ENCODE measurements around the gene TK2. TPM values are rescaled to one million over a fixed set of nuclear protein-coding genes. Genes with fewer than 3 reads are reported as not detected.

Gene TK2
- total and polyA plus RNA-seq, 2 donors (not counting 1 experiment from before 2014, with no cell fraction given) = 34.8 to 73.7 TPM

GRCh38 chr16:66481943-66482390, 68.0 kb downstream of the TK2 start:
- Histone ChIP-seq H3K27me3 (ENCODE audit: control insufficient read depth, insufficient read depth, low read length) (peaks cover 2% of the 10 kb centered on the region), H3K27ac (ENCODE audit: insufficient read depth, low read length) (no peak overlapping the region), H3K9ac (ENCODE audit: insufficient read depth, low read length) (no peak overlapping the region), H3K9me3 (ENCODE audit: control insufficient read depth, insufficient read depth, low read depth, low read length) (no peaks in the 10 kb centered on the region), H3K79me2 (ENCODE audit: control insufficient read depth, insufficient read depth, low read length) (no peaks in the 10 kb centered on the region), H3K4me1 (ENCODE audit: control insufficient read depth, extremely low read depth, insufficient read depth, low read length) (peaks cover 4% of the 10 kb centered on the region), H4K20me1 (ENCODE audit: control insufficient read depth, extremely low read depth, insufficient read depth, low read length) (no peaks in the 10 kb centered on the region), H3K4me3 (replicated peaks in 1 of 4; ENCODE audit: control extremely low read depth in 1 of 4, insufficient read depth in 1 of 4, low read depth in 3 of 4, low read length in 4 of 4) (no peak overlapping the region), H2AFZ (ENCODE audit: low read length) (no peak overlapping the region), H3K36me3 (ENCODE audit: control insufficient read depth, insufficient read depth, low read length) (no peaks in the 10 kb centered on the region), H3K4me2 (ENCODE audit: extremely low read depth, insufficient read depth, low read length) (no peak overlapping the region)
- no peak for DNase-seq (ENCODE audit: low read depth in 2 of 2)
- no peak for TF ChIP-seq EZH2 (IDR thresholded peaks at IDR 0.05; ENCODE audit: low read length, missing control alignments)
- TF ChIP-seq, protein P1, sequence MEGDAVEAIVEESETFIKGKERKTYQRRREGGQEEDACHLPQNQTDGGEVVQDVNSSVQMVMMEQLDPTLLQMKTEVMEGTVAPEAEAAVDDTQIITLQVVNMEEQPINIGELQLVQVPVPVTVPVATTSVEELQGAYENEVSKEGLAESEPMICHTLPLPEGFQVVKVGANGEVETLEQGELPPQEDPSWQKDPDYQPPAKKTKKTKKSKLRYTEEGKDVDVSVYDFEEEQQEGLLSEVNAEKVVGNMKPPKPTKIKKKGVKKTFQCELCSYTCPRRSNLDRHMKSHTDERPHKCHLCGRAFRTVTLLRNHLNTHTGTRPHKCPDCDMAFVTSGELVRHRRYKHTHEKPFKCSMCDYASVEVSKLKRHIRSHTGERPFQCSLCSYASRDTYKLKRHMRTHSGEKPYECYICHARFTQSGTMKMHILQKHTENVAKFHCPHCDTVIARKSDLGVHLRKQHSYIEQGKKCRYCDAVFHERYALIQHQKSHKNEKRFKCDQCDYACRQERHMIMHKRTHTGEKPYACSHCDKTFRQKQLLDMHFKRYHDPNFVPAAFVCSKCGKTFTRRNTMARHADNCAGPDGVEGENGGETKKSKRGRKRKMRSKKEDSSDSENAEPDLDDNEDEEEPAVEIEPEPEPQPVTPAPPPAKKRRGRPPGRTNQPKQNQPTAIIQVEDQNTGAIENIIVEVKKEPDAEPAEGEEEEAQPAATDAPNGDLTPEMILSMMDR (conservative IDR thresholded peaks at IDR 0.05 in 1 of 2, IDR thresholded peaks at IDR 0.05 in 1 of 2; ENCODE audit: low read depth in 1 of 2, low read length in 2 of 2) = no peak

DNA sequence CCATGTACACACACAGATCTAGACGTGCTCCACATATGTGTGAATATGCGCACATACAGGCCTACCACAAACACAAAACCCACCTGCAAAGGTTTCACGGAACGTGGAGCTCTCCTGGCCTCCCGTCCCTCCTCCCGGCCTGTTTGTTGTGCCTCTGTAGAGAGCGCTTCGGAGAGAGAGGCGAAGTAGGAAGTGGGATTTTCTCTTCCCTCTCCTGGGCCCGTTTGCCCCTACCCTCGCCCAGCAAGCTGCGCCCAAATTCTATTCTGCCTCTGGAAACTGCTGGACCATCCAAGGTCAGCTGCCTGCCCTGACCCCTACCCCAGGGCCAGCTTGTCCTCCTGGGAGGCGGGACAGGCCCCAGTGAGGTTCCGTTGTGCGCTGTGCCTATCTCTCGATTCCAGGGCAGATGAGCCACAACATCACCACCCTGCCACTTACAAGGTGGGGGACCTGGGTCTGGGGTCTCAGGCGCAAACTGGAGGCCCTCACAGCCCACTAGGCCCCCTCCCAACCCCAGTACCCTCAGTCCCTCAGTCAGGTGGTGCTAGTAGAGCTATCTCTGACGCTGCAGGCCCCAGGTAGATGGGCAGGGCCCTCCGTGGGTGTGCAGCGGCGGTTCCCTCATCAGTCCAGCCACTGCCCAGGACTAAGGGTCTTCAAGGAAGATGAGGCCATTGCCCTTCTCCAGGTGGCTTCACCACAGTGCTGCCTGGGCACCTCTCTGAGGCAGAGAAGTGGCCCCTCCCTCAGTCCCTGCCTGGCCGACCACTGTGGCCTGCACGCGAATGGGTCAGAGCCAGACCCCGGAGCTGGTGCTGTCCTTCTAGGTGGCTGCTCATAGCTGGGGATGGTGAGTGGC, 68.6 kb downstream of the TK2 start:
- Histone ChIP-seq H3K27me3 (ENCODE audit: control insufficient read depth, insufficient read depth, low read length) (peaks cover 2% of the 10 kb centered on the region), H3K9ac (ENCODE audit: insufficient read depth, low read length) (no peak overlapping the region), H3K79me2 (ENCODE audit: control insufficient read depth, insufficient read depth, low read length) (no peaks in the 10 kb centered on the region), H3K4me2 (ENCODE audit: extremely low read depth, insufficient read depth, low read length) (no peak overlapping the region), H3K4me3 (replicated peaks in 1 of 4; ENCODE audit: control extremely low read depth in 1 of 4, insufficient read depth in 1 of 4, low read depth in 3 of 4, low read length in 4 of 4) (no peak overlapping the region), H3K4me1 (ENCODE audit: control insufficient read depth, extremely low read depth, insufficient read depth, low read length) (no peaks in the 10 kb centered on the region), H3K9me3 (ENCODE audit: control insufficient read depth, insufficient read depth, low read depth, low read length) (no peaks in the 10 kb centered on the region), H2AFZ (ENCODE audit: low read length) (no peak overlapping the region), H4K20me1 (ENCODE audit: control insufficient read depth, extremely low read depth, insufficient read depth, low read length) (no peaks in the 10 kb centered on the region), H3K36me3 (ENCODE audit: control insufficient read depth, insufficient read depth, low read length) (no peaks in the 10 kb centered on the region), H3K27ac (ENCODE audit: insufficient read depth, low read length) (no peak overlapping the region)
- TF ChIP-seq, protein P1 (conservative IDR thresholded peaks at IDR 0.05 in 1 of 2, IDR thresholded peaks at IDR 0.05 in 1 of 2; ENCODE audit: low read depth in 1 of 2, low read length in 2 of 2) = no peak
- no peak for TF ChIP-seq EZH2 (IDR thresholded peaks at IDR 0.05; ENCODE audit: low read length, missing control alignments)
- DNase-seq (ENCODE audit: low read depth in 2 of 2) = no peak

- DNase-seq (ENCODE audit: low read depth in 2 of 2) = no peak
- H3K27me3 ChIP-seq (ENCODE audit: control insufficient read depth, insufficient read depth, low read length) = peaks cover 2% of the 10 kb centered on the region
- no peak overlapping the region for H3K4me2 ChIP-seq (ENCODE audit: extremely low read depth, insufficient read depth, low read length)
- H3K9ac ChIP-seq (ENCODE audit: insufficient read depth, low read length) = no peak overlapping the region
- no peak overlapping the region for H3K27ac ChIP-seq (ENCODE audit: insufficient read depth, low read length)
- no peaks in the 10 kb centered on the region for H3K9me3 ChIP-seq (ENCODE audit: control insufficient read depth, insufficient read depth, low read depth, low read length)
- H3K79me2 ChIP-seq (ENCODE audit: control insufficient read depth, insufficient read depth, low read length) = no peaks in the 10 kb centered on the region
- no peaks in the 10 kb centered on the region for H3K4me1 ChIP-seq (ENCODE audit: control insufficient read depth, extremely low read depth, insufficient read depth, low read length)
- H2AFZ ChIP-seq (ENCODE audit: low read length) = no peak overlapping the region
- H3K36me3 ChIP-seq (ENCODE audit: control insufficient read depth, insufficient read depth, low read length) = no peaks in the 10 kb centered on the region
- TF ChIP-seq EZH2 (IDR thresholded peaks at IDR 0.05; ENCODE audit: low read length, missing control alignments) = no peak
- TF ChIP-seq, protein P1 (conservative IDR thresholded peaks at IDR 0.05 in 1 of 2, IDR thresholded peaks at IDR 0.05 in 1 of 2; ENCODE audit: low read depth in 1 of 2, low read length in 2 of 2) = no peak
- H4K20me1 ChIP-seq (ENCODE audit: control insufficient read depth, extremely low read depth, insufficient read depth, low read length) = no peaks in the 10 kb centered on the region
- no peak overlapping the region for H3K4me3 ChIP-seq (replicated peaks in 1 of 4; ENCODE audit: control extremely low read depth in 1 of 4, insufficient read depth in 1 of 4, low read depth in 3 of 4, low read length in 4 of 4)
These were observed 69.4 kb downstream of the TK2 start for GRCh38 chr16:66480265-66481080.

Measured in fibroblast of lung (primary cell).